Left ventricle myocardium inferior (tissue), 1 donor: ENCODE data around the gene HBA2. TPM values are rescaled to one million over a fixed set of nuclear protein-coding genes. Genes with fewer than 3 reads are reported as not detected.
A peak's percentile ranks its signal among the peaks of the same experiment; 100 is the strongest.
"Not testable (repeated sequence)": the region's sequence is repeated elsewhere in the genome, so short reads cannot be mapped to it uniquely, and the experiment has no call there.

ENCODE experiments used
- DNase-seq: peaks from one replicate; pipeline ENCODE4 v3.0.0-alpha.2; 2020
- H3K27ac ChIP-seq: fragments of 200-600 bp; replicated peaks from 2 replicates; pipeline ENCODE4 v1.8.0; 2021
- H3K27me3 ChIP-seq: fragments of 200-600 bp; 2 replicates; pipeline ENCODE4 v1.8.0; 2021; ENCODE audit warnings: low read depth
- H3K36me3 ChIP-seq: fragments of 200-600 bp; 2 replicates; pipeline ENCODE4 v1.8.0; 2021
- H3K4me1 ChIP-seq: fragments of 200-600 bp; 2 replicates; pipeline ENCODE4 v1.8.0; 2021
- H3K4me3 ChIP-seq: fragments of 200-600 bp; 2 replicates; pipeline ENCODE4 v1.8.0; 2021; ENCODE audit warnings: mild to moderate bottlenecking, moderate library complexity
- H3K9me3 ChIP-seq: fragments of 200-600 bp; replicated peaks from 2 replicates; pipeline ENCODE4 v1.8.0; 2021
- intact Hi-C: fragments of 100-400 bp; cut with micrococcal nuclease; formaldehyde crosslinking; loops from one replicate; pipeline ENCODE4 v1.11.0; 2022
- total RNA-seq: library from RNA; stranded (reverse); fragmentation: NEBNext Ultra II Directional; extraction: Animal tissue kit (Norgen Biotek cat#: 25700); gene quantifications from one replicate; pipeline ENCODE4 v1.2.1, GENCODE V29; 2021
- TF ChIP-seq, protein P1 (sequence below): fragments of 200-600 bp; IDR thresholded peaks from 2 replicates; pipeline ENCODE4 v1.8.0; 2021; ENCODE audit warnings: antibody characterized with exemption, mild to moderate bottlenecking, borderline replicate concordance
- donor health status: DM: no; HTN: yes; CAD: no; lungs with severe emphysema.

The HBA2 gene
- total RNA-seq, 1 donor from 2014 or later = 59.1 TPM

DNA sequence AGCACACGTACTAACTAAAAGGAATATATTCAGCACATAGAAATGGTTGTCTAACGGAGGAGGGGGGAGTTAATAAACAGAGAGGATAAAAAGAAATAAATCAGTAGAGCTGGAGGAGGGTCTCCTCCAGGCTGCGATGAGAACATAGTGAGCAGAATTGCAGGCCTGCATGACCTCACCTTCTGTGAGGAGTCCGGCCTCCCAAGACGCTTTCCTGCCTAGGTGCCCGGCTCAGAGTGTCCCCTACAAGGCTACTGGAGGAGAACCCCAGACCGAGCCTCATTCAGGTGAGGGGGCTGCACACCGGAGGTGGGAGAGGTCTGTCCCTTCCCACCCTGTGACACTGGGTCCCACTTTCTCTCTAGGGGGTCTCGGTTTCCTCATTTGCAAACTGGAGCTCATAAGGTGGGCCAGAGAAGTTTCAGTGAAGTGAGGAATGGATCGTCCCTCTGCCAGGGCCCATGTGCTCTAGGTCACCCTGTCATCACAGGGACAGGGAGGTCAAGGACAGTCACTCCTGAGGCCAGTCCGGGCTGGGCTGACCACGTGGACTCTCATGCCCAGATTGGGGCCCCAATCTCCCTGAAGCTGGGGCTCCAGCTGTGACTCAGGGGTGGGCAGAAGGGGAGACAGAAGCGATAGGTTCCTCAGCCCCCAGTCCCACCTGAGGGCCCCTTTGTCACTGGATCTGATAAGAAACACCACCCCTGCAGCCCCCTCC is 10.2 kb upstream of the HBA2 start:
- peaks cover 23% of the 10 kb centered on the region for H3K4me1 ChIP-seq
- no peak for DNase-seq
- no peak overlapping the region for H3K27ac ChIP-seq
- H3K36me3 ChIP-seq = no peaks in the 10 kb centered on the region
- intact Hi-C loops = no loop called here
- no peak overlapping the region for H3K4me3 ChIP-seq
- TF ChIP-seq, protein P1, sequence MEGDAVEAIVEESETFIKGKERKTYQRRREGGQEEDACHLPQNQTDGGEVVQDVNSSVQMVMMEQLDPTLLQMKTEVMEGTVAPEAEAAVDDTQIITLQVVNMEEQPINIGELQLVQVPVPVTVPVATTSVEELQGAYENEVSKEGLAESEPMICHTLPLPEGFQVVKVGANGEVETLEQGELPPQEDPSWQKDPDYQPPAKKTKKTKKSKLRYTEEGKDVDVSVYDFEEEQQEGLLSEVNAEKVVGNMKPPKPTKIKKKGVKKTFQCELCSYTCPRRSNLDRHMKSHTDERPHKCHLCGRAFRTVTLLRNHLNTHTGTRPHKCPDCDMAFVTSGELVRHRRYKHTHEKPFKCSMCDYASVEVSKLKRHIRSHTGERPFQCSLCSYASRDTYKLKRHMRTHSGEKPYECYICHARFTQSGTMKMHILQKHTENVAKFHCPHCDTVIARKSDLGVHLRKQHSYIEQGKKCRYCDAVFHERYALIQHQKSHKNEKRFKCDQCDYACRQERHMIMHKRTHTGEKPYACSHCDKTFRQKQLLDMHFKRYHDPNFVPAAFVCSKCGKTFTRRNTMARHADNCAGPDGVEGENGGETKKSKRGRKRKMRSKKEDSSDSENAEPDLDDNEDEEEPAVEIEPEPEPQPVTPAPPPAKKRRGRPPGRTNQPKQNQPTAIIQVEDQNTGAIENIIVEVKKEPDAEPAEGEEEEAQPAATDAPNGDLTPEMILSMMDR = no peak
- peaks cover 70% of the 10 kb centered on the region for H3K27me3 ChIP-seq
- no peaks in the 10 kb centered on the region for H3K9me3 ChIP-seq

DNA sequence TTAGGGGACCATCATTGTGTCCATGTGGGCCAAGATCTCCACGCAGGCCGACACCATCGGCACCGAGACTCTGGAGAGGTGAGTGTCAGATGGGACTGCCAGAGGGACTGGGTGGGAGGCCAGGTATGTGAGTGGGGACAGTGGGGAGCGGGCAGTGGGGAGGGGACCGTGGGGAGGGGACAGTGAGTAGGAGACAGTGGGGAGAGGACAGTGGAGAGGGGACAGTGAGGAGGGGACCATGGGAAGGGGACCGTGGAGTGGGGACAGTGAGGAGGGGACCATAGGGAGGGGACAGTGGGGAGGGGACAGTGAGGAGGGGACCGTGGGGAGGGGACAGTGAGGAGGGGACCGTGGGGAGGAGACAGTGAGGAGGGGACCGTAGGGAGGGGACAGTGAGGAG is 9.5 kb upstream of the HBA2 start:
- H3K27ac ChIP-seq, H3K4me3 ChIP-seq, DNase-seq, H3K9me3 ChIP-seq, intact Hi-C loops, H3K36me3 ChIP-seq: not testable (repeated sequence)
- Histone ChIP-seq H3K27me3 (peaks cover 70% of the 10 kb centered on the region), H3K4me1 (peaks cover 23% of the 10 kb centered on the region)

DNA sequence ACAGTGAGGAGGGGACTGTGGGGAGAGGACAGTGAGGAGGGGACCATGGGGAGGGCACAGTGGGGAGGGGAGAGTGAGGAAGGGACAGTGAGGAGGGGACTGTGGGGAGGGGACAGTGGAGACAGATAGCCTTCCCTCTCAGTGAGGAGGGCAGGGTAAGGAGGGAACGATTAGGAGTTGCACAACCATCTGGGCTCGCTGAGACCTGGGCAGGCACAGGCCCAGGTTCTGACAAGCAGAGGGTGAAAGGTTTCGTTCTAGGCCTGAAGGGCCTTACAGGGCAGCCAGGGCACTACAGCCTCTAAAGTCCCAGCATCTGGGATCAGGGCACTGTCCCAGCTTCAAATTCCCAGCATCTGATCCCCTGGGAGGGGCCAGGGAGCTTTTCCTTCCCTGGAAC is 9.0 kb upstream of the HBA2 start:
- intact Hi-C loops, H3K4me3 ChIP-seq, H3K9me3 ChIP-seq, H3K36me3 ChIP-seq, H3K27ac ChIP-seq, DNase-seq: not testable (repeated sequence)
- H3K27me3 ChIP-seq = peaks cover 70% of the 10 kb centered on the region
- H3K4me1 ChIP-seq = peaks cover 23% of the 10 kb centered on the region

DNA sequence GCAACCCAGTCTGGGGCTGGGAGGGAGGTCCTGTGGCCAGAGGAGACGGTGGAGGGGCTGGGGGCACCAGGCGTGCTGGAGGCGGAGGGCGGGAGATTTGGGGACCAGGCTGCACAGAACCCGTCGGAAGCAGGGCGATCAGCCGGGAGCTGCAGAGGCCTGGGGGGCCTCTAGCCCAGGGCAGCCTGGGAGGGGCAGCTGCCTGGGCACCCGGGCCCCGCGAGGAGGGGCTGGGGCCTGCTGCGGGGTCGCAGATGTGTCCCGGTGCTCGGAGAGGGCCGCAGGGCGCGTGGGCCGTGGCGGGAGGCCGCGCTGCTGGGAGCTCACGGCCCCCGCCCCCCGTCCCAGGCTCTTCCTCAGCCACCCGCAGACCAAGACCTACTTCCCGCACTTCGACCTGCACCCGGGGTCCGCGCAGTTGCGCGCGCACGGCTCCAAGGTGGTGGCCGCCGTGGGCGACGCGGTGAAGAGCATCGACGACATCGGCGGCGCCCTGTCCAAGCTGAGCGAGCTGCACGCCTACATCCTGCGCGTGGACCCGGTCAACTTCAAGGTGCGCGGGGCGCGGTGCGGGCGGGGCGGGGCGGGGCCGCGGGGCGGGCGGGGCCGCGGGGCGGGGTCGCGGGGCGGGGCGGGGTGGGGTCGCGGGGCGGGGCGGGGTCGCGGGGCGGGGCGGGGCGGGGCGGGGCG is 8.4 kb upstream of the HBA2 start:
- DNase-seq, H3K4me3 ChIP-seq, H3K27ac ChIP-seq, H3K9me3 ChIP-seq, H3K36me3 ChIP-seq, intact Hi-C loops: not testable (repeated sequence)
- Histone ChIP-seq H3K27me3 (peaks cover 72% of the 10 kb centered on the region), H3K4me1 (peaks cover 23% of the 10 kb centered on the region)

DNA sequence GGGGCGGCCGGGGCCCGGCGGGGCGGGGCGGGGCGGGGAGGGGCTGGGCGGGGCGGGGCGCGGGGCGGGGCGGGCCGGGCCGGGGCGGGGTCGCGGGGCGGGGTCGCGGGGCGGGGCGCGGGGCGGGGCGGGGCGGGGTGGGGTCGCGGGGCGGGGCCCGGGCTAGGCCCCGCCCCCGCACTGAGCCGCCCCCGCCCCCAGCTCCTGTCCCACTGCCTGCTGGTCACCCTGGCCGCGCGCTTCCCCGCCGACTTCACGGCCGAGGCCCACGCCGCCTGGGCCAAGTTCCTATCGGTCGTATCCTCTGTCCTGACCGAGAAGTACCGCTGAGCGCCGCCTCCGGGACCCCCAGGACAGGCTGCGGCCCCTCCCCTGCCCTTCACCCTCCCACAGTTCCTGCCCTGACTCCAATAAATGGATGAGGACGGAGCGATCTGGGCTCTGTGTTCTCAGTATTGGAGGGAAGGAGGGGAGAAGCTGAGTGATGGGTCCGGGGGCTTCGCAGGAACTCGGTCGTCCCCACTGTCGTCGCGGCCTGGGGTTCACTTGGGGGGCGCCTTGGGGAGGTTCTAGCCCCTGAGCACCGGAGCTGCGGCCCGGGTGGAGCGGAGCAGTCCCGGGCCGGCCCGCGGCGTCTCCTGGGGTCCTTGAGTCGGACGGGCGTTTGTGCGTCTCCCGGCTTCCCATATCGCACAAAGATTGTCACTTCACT is 7.7 kb upstream of the HBA2 start:
- H3K27me3 ChIP-seq = peaks cover 73% of the 10 kb centered on the region
- H3K9me3 ChIP-seq = no peaks in the 10 kb centered on the region
- intact Hi-C loops = no loop called here
- H3K27ac ChIP-seq = no peak overlapping the region
- H3K36me3 ChIP-seq = no peaks in the 10 kb centered on the region
- peak overlapping the region; percentile 50 for H3K4me3 ChIP-seq
- peaks cover 23% of the 10 kb centered on the region for H3K4me1 ChIP-seq
- no peak for DNase-seq
- TF ChIP-seq, protein P1 = no peak

DNA sequence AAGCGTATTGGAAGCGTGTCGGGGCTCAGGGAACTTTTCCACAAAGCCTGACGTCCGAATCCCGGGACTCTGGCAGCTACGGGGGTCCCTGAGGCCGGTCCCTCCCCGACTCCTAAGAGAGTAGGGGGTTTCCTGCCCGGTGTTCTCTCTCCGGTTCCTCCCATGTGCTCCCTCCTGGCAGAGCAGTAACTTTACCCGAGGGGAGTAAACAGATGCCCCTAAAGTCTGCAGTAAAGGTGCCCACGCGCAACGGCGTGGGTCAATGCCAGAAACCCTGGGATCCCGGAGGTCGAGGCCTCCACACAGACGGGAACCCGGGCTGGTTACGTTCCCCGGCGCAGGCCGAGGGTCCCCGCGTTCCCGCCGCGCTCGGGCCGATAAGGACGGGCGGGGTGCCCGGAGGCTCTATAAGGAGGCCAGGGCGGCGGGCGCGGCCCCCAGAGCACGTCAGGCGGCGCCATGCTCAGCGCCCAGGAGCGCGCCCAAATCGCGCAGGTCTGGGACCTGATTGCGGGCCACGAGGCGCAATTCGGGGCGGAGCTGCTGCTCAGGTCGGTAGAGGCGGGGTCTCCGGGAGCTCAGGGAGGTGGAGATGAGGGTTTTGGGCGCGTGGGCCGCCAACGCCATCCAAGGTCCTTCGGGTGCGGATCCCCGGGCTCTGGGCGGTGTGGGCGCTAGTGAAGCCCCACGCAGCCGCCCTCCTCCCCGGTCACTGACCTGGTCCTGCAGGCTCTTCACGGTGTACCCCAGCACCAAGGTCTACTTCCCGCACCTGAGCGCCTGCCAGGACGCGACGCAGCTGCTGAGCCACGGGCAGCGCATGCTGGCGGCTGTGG is 6.9 kb upstream of the HBA2 start, which contains the start of gene HBM:
HBM (plus strand) TSS at position 440 of the 836 bp plus-strand sequence; CDS start at position 460, 20 bp downstream.
- Histone ChIP-seq H3K9me3 (no peaks in the 10 kb centered on the region), H3K36me3 (no peaks in the 10 kb centered on the region), H3K27ac (no peak within 1 kb of the TSS), H3K4me1 (peaks cover 23% of the 10 kb centered on the region), H3K4me3 (peak within 1 kb of the TSS; percentile 50), H3K27me3 (peaks cover 80% of the 10 kb centered on the region)
- DNase-seq = no peak
- TF ChIP-seq, protein P1 = no peak
- intact Hi-C loops = no loop called here
